ENCODE measurements around the gene IGFN1. TPM values are rescaled to one million over a fixed set of nuclear protein-coding genes. Genes with fewer than 3 reads are reported as not detected.
A peak's percentile ranks its signal among the peaks of the same experiment; 100 is the strongest.

The IGFN1 gene
- total RNA-seq, 1 donor from 2014 or later, result 7.9 TPM

DNA sequence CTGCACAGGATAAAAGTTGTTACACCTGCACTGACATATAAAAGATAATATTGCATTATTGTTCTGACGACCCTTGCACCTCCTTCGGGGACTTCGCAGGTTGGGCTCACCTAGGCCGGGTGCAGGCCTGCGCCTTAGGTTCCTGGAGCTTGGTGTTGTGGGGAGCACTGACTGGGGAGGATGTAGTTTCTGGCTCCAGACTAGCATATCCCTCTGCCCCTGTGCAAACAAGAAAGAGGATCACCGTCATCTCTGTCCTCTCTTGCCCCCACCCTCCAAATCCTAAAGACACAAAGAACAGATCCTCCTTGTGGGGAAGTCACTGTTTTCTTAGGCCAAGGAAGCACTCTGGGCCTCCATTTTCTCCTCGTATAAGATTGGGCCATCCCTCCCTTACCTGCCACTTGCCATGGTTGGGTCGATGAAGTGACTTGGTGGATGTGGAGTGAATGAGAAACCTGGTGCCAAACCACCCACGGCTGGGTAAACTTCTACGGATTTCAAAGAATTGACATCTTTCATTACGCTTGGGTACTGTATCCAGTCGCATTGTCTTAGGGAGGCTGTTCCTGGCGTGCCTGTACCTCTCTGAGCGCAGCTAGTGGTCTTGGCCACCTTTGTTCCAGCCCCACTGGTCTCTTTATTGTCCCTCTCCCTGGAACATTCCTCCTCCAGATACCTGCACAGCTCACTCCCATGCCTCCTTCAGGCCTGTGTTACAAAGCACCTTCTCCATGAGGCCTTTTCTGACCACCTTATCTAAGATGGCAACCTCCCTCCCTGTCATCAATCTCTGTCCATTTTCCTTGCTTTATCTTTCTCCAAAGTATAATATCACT lies 58.3 kb downstream of the IGFN1 start:
- no peaks in the 10 kb centered on the region for H3K4me1 Mint-ChIP-seq (ENCODE audit: unreplicated experiment)
- H3K4me3 Mint-ChIP-seq, result no peak overlapping the region
- no peaks in the 10 kb centered on the region for H3K9me3 Mint-ChIP-seq
- TF ChIP-seq, protein P1, sequence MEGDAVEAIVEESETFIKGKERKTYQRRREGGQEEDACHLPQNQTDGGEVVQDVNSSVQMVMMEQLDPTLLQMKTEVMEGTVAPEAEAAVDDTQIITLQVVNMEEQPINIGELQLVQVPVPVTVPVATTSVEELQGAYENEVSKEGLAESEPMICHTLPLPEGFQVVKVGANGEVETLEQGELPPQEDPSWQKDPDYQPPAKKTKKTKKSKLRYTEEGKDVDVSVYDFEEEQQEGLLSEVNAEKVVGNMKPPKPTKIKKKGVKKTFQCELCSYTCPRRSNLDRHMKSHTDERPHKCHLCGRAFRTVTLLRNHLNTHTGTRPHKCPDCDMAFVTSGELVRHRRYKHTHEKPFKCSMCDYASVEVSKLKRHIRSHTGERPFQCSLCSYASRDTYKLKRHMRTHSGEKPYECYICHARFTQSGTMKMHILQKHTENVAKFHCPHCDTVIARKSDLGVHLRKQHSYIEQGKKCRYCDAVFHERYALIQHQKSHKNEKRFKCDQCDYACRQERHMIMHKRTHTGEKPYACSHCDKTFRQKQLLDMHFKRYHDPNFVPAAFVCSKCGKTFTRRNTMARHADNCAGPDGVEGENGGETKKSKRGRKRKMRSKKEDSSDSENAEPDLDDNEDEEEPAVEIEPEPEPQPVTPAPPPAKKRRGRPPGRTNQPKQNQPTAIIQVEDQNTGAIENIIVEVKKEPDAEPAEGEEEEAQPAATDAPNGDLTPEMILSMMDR (conservative IDR thresholded peaks at IDR 0.05), result no peak
- H3K27me3 Mint-ChIP-seq, result peaks cover 9% of the 10 kb centered on the region
- no peaks in the 10 kb centered on the region for H3K36me3 Mint-ChIP-seq
- no peak overlapping the region for H3K27ac Mint-ChIP-seq
- no peak for DNase-seq (ENCODE audit: extremely low spot score, unreplicated experiment)

DNA sequence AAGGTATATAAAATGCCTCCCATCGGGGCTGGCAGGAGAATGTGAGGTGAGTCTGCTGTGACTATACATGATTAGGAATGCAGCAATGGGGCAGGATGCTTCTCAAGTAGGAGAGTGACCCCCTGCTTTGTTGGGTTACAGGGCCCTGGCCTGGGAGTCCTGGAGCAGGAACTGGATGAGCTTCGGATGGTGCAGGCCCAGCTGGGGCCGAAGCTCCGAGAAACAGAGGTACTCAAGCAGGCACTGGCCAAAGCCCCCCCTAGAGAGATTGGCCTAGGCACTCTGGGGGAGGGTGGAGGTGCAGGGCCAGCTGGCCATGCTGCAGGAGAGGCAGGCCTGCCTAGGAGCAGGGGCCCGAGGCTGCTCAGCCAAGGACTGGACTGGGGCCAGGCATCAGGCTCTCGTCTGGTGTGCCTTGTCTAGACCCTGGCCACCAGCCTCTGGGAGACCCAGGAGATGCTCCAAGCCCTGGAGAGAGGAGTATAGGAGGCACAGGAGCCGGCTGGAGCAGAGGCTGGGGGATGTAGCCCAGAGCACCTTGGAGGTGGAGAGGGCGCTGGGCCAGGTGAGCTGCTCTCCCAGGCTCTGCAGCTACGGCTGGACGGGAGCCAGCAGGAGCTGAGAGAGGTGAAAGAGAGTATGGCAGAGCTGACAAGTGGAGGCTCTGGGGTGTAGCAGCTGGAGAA lies 59.8 kb downstream of the IGFN1 start:
- H3K4me1 Mint-ChIP-seq (ENCODE audit: unreplicated experiment), result no peaks in the 10 kb centered on the region
- no peak overlapping the region for H3K4me3 Mint-ChIP-seq
- H3K27ac Mint-ChIP-seq, result no peak overlapping the region
- TF ChIP-seq, protein P1 (conservative IDR thresholded peaks at IDR 0.05), result no peak
- H3K36me3 Mint-ChIP-seq, result no peaks in the 10 kb centered on the region
- peaks cover 4% of the 10 kb centered on the region for H3K27me3 Mint-ChIP-seq
- DNase-seq (ENCODE audit: extremely low spot score, unreplicated experiment), result no peak
- H3K9me3 Mint-ChIP-seq, result no peaks in the 10 kb centered on the region

DNA sequence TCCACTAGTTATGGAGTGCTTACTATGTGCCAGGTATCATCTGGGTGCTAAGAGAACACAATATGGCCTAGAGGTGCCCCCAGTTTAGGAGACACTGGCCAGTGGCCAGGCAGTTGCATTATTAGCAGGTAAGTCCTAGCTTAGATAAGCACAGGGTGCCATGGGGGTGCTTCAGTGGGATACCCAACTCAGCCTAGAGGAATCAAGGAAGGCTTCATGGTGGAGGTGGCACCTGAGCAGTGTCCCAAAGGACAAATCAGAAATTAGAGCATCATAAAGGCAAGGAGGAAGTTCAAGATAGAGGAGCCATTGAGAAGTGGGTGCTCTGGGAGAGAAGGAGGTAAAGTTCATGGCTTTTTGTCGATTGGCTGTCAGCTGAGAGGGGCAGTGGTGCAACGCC lies 60.8 kb downstream of the IGFN1 start:
- Mint-ChIP-seq H3K27ac (no peak overlapping the region), H3K4me3 (no peak overlapping the region), H3K27me3 (peaks cover 4% of the 10 kb centered on the region), H3K9me3 (no peaks in the 10 kb centered on the region), H3K4me1 (ENCODE audit: unreplicated experiment) (no peaks in the 10 kb centered on the region), H3K36me3 (no peaks in the 10 kb centered on the region)
- TF ChIP-seq, protein P1 (conservative IDR thresholded peaks at IDR 0.05), result no peak
- no peak for DNase-seq (ENCODE audit: extremely low spot score, unreplicated experiment)

DNA sequence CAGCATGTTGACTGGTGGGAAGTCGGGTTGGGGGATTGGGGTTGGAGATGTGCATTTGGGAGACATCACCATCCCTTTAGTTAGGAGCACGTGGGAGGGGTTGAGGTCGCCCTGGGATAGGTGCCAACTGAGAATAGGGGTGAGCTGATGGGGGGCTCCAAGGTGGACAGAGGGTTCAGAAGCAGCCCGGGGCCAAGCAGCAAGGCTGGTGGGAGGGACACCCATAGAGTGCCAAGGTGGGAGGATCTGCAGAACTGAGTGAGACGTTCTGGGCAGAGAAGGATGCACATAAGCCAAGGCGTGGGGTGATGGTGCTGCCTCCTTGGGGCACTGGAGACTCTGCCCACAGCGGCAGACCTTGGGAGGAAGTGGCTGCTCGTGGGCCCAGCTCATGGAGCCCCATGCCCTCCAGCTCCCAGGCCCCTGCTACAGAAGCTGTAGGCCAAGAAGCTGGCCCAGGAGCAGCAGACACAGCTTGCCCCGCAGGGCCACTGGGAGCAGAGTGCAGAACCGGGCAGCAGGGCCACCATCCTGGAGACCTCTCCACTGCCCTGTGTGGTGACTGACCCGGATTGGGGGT lies 61.3 kb downstream of the IGFN1 start:
- no peaks in the 10 kb centered on the region for H3K4me1 Mint-ChIP-seq (ENCODE audit: unreplicated experiment)
- H3K36me3 Mint-ChIP-seq, result no peaks in the 10 kb centered on the region
- peak; percentile 59 for DNase-seq (ENCODE audit: extremely low spot score, unreplicated experiment)
- H3K4me3 Mint-ChIP-seq, result no peak overlapping the region
- H3K9me3 Mint-ChIP-seq, result no peaks in the 10 kb centered on the region
- peaks cover 4% of the 10 kb centered on the region for H3K27me3 Mint-ChIP-seq
- TF ChIP-seq, protein P1 (conservative IDR thresholded peaks at IDR 0.05), result no peak
- no peak overlapping the region for H3K27ac Mint-ChIP-seq

DNA sequence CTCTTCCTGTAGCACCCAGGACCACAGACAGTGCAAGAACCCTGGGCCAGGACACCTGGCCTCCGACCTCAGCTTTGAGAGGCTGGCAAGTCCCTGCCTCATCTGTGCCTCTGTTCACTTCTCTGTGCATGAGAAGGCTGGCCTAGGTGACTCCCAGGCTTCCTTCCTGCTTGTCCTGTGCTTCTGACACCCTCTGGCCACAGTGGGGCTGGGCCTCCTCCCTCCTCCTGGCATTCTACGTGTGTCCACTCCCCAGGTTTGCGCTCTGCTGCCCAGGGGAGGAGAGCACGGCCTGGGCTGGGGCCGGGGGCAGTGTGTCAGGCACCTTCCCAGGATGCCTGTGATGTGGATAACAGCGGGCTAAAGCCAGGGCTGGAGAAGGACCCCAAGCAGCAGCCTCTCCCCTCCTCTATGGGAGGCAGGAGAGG lies 62.3 kb downstream of the IGFN1 start:
- Mint-ChIP-seq H3K27ac (no peak overlapping the region), H3K9me3 (no peaks in the 10 kb centered on the region), H3K4me3 (no peak overlapping the region), H3K4me1 (ENCODE audit: unreplicated experiment) (no peaks in the 10 kb centered on the region), H3K27me3 (peaks cover 4% of the 10 kb centered on the region), H3K36me3 (no peaks in the 10 kb centered on the region)
- TF ChIP-seq, protein P1 (conservative IDR thresholded peaks at IDR 0.05), result no peak
- peak; percentile 63 for DNase-seq (ENCODE audit: extremely low spot score, unreplicated experiment)
